PC-9 (cell line): ENCODE measurements around the gene NCK1. TPM values are rescaled to one million over a fixed set of nuclear protein-coding genes. Genes with fewer than 3 reads are reported as not detected.

Experiments used
- BruUV-seq: library from RNA; stranded (reverse); fragments of 400-500 nt; replicated peaks from 2 replicates; lab custom pipeline; 2021; lab: Mats Ljungman, UMichigan
- CTCF ChIA-PET: fragments of 300-600 bp; sonication (Branson Sonifier 250); formaldehyde crosslinking; loops from one replicate; lab custom pipeline; 2022; ENCODE audit warnings: antibody characterized with exemption; lab: Charles Lee
- POLR2A ChIA-PET: fragments of 300-600 bp; sonication (Branson Sonifier 250); formaldehyde crosslinking; loops from one replicate; lab custom pipeline; 2022; ENCODE audit warnings: antibody characterized with exemption; ENCODE audit not compliant: unreplicated experiment; lab: Charles Lee
- DNase-seq, 2 experiments: peaks; one replicate each; pipeline versions ENCODE4 v3.0.0 to v3.0.0-alpha.2; 2015 to 2022; ENCODE audit warnings: mixed read lengths in 1 of 2
- H2AFZ ChIP-seq: fragments of 200-600 bp; sonication (generic); 2 replicates; pipeline ENCODE4 v1.8.1; 2017; ENCODE audit warnings: antibody characterized with exemption
- H3F3A ChIP-seq: fragments of 200-600 bp; sonication (generic); 2 replicates; pipeline ENCODE4 v1.8.1; 2017; ENCODE audit warnings: antibody characterized with exemption, mild to moderate bottlenecking, low read depth; ENCODE audit not compliant: insufficient read depth
- H3K27ac ChIP-seq: fragments of 200-600 bp; sonication (generic); 2 replicates; pipeline ENCODE4 v1.6.1; 2016; ENCODE audit warnings: mixed run types
- H3K27me3 ChIP-seq: fragments of 200-600 bp; sonication (generic); 2 replicates; pipeline ENCODE4 v1.6.1; 2016; ENCODE audit warnings: low read depth, mixed run types; ENCODE audit not compliant: insufficient read depth
- H3K36me3 ChIP-seq: fragments of 200-600 bp; sonication (generic); 2 replicates; pipeline ENCODE4 v1.6.1; 2016; ENCODE audit warnings: low read depth, mixed run types
- H3K4me1 ChIP-seq: fragments of 200-600 bp; sonication (generic); replicated peaks from 2 replicates; pipeline ENCODE4 v1.6.1; 2016; ENCODE audit warnings: mixed run types; ENCODE audit not compliant: insufficient read depth
- H3K4me2 ChIP-seq: fragments of 200-600 bp; sonication (generic); 2 replicates; pipeline ENCODE4 v1.6.1; 2017; ENCODE audit warnings: mixed run types
- H3K4me3 ChIP-seq: fragments of 200-600 bp; sonication (generic); 2 replicates; pipeline ENCODE4 v1.6.1; 2016; ENCODE audit warnings: mixed run types
- H3K79me2 ChIP-seq: fragments of 200-600 bp; sonication (generic); 2 replicates; pipeline ENCODE4 v1.6.1; 2017; ENCODE audit warnings: low read depth, mixed run types
- H3K9me2 ChIP-seq: fragments of 200-600 bp; sonication (generic); 2 replicates; pipeline ENCODE4 v1.8.1; 2017; ENCODE audit warnings: mild to moderate bottlenecking; ENCODE audit not compliant: insufficient read depth
- H3K9me3 ChIP-seq: fragments of 200-600 bp; sonication (generic); 2 replicates; pipeline ENCODE4 v1.8.1; 2016; ENCODE audit warnings: low read depth; ENCODE audit not compliant: insufficient read depth
- H4K20me1 ChIP-seq: fragments of 200-600 bp; sonication (generic); 2 replicates; pipeline ENCODE4 v1.8.1; 2017; ENCODE audit not compliant: insufficient read depth
- EZH2 ChIP-seq: fragments of 200-600 bp; sonication (generic); IDR thresholded peaks from 2 replicates; pipeline ENCODE4 v1.8.0; 2017; ENCODE audit warnings: antibody characterized with exemption, low read depth
- intact Hi-C: fragments of 100-400 bp; cut with micrococcal nuclease; formaldehyde crosslinking; loops from one replicate; pipeline ENCODE4 v1.10.0; 2022; ENCODE audit not compliant: unreplicated experiment
- total RNA-seq: library from RNA; stranded (reverse); gene quantifications from 2 replicates; pipeline ENCODE4 v1.2.3, GENCODE V29; 2021
- TF ChIP-seq, protein P1 (sequence below): fragments of 200-600 bp; sonication (generic); conservative IDR thresholded peaks from 2 replicates; pipeline ENCODE4 v1.6.1; 2017; ENCODE audit warnings: mixed run types, antibody characterized with exemption, mild to moderate bottlenecking, moderate library complexity

Gene NCK1
- total RNA-seq, 1 experiment from 2014 or later, result 42.7 TPM

DNA sequence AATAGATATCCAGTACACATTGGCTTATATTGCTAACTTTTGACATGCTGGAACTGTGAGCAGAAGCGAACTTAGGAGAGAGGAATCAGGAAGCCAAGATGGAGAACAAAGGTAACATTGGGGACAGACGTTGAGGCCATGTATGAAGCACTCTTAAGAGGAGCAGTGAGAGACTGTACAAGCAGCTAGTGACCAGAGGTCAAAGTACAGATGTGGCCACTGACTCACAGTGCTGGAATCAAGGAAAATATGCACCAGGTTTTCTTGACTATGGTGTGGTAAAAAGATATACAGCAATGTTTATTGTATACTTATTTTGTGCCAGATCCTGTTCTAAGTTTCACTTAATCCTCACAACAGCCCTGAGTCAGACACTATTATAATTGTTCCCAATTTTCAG lies 93.8 kb downstream of the NCK1 start:
- H3K4me2 ChIP-seq, result peak overlapping the region; percentile 62
- intact Hi-C loops, result loop anchor here (5.0 kb wide), 3 partner anchors 94 to 329 kb away; partner anchors contain the start of genes NCK1 and STAG1
- H3K4me1 ChIP-seq, result peaks cover 73% of the 10 kb centered on the region
- H3K4me3 ChIP-seq, result peak overlapping the region; percentile 8; the same call in 1 of the 2 replicates
- H3K27ac ChIP-seq, result peak overlapping the region; percentile 86
- no peaks in the 10 kb centered on the region for H3K9me2 ChIP-seq
- peak; percentile 57 to 92 for DNase-seq
- peaks cover 50% of the 10 kb centered on the region for H3F3A ChIP-seq
- TF ChIP-seq, protein P1, sequence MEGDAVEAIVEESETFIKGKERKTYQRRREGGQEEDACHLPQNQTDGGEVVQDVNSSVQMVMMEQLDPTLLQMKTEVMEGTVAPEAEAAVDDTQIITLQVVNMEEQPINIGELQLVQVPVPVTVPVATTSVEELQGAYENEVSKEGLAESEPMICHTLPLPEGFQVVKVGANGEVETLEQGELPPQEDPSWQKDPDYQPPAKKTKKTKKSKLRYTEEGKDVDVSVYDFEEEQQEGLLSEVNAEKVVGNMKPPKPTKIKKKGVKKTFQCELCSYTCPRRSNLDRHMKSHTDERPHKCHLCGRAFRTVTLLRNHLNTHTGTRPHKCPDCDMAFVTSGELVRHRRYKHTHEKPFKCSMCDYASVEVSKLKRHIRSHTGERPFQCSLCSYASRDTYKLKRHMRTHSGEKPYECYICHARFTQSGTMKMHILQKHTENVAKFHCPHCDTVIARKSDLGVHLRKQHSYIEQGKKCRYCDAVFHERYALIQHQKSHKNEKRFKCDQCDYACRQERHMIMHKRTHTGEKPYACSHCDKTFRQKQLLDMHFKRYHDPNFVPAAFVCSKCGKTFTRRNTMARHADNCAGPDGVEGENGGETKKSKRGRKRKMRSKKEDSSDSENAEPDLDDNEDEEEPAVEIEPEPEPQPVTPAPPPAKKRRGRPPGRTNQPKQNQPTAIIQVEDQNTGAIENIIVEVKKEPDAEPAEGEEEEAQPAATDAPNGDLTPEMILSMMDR, result no peak
- TF ChIP-seq EZH2, result no peak
- no peak overlapping the region for H2AFZ ChIP-seq
- H4K20me1 ChIP-seq, result no peaks in the 10 kb centered on the region
- no peaks in the 10 kb centered on the region; the same call in 1 of the 2 replicates for H3K79me2 ChIP-seq
- no peaks in the 10 kb centered on the region for H3K27me3 ChIP-seq
- ChIA-PET CTCF (interaction anchor here (1.0 to 1.6 kb wide), 3 partner anchors 58 to 203 kb away, joined by 3 to 7 read pairs (median 5); partner anchors contain the start of genes NCK1 and STAG1), POLR2A (interaction anchor here (0.7 to 0.8 kb wide), 2 partner anchors 8 to 94 kb away, joined by 3 to 4 read pairs; partner anchors contain the start of gene NCK1)
- no peaks in the 10 kb centered on the region for H3K9me3 ChIP-seq
- BruUV-seq, result no TSS peak
- H3K36me3 ChIP-seq, result 0 out of 2 replicates have a peak, but pooled peaks cover 4% of the 10 kb centered on the region

DNA sequence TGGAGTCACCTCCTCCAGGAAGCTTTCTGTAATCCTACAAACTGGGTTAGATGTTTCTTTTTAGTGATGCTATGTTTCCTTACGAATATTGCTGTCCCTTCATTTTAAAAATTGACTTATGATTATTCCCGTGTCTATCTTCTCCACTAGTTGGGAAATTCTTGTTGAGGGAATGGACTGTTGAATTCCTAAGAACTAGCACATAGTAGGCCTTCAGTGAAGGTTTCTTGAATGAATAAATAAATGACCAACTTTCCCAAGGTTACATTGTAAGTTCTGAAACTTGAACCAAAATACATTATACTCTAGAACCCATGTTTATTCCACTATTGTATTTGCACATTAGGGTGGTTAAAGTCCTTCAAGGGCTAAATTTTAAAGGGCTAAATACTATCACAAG lies 95.0 kb downstream of the NCK1 start:
- Histone ChIP-seq H3K4me2 (peak overlapping the region; percentile 62; the same call in 1 of the 2 replicates), H3K27me3 (no peaks in the 10 kb centered on the region), H3K4me1 (peaks cover 80% of the 10 kb centered on the region), H3F3A (peaks cover 56% of the 10 kb centered on the region), H2AFZ (no peak overlapping the region), H3K36me3 (0 out of 2 replicates have a peak, but pooled peaks cover 4% of the 10 kb centered on the region), H3K9me2 (no peaks in the 10 kb centered on the region), H3K4me3 (no peak overlapping the region), H3K79me2 (no peaks in the 10 kb centered on the region; the same call in 1 of the 2 replicates), H4K20me1 (no peaks in the 10 kb centered on the region), H3K9me3 (no peaks in the 10 kb centered on the region), H3K27ac (peak overlapping the region; percentile 86)
- TF ChIP-seq, protein P1, result no peak
- no peak for TF ChIP-seq EZH2
- ChIA-PET POLR2A (interaction anchor here (0.6 kb wide), 1 partner anchor 15 kb away, joined by 3 read pairs; no protein-coding TSS in a partner anchor), CTCF (interaction anchor here (0.6 to 1.3 kb wide), 2 partner anchors 95 to 904 kb away, joined by 5 read pairs; partner anchors contain the start of gene NCK1)
- BruUV-seq, result no TSS peak
- intact Hi-C loops, result loop anchor here (5.0 kb wide), 3 partner anchors 95 to 330 kb away; partner anchors contain the start of genes NCK1 and STAG1
- no peak for DNase-seq

DNA sequence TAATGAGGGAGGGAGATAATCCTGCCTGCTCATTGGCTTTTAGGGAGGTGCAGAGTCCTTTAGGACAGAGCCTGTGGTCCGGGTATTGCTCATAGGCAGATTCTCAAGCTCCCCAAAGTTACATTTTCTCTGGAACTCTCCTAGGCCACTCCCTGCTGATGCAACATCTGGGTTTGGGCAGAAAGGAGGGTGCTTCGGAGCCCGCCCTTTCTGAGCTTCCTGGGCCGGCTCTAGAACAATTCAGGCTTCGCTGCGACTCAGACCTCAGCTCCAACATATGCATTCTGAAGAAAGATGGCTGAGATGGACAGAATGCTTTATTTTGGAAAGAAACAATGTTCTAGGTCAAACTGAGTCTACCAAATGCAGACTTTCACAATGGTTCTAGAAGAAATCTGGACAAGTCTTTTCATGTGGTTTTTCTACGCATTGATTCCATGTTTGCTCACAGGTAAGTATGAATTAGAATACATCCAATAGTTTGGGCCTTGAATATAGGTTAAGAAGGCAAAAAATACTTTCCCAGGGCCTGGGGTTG lies 95.8 kb downstream of the NCK1 start, which contains the start of gene IL20RB:
IL20RB (plus strand) TSS at position 233 of the 538 bp plus-strand sequence; CDS start at position 364, 131 bp downstream.
- no peak for TF ChIP-seq EZH2
- TF ChIP-seq, protein P1, result no peak
- peak in 1 of 2 experiments; percentile 7 for DNase-seq
- no peaks in the 10 kb centered on the region for H4K20me1 ChIP-seq
- peaks cover 77% of the 10 kb centered on the region for H3K4me1 ChIP-seq
- no peak within 1 kb of the TSS for H3K4me3 ChIP-seq
- H3K36me3 ChIP-seq, result 0 out of 2 replicates have a peak, but pooled peaks cover 4% of the 10 kb centered on the region
- POLR2A ChIA-PET, result interaction anchor here (0.6 kb wide), 2 partner anchors 14 to 1011 kb away, joined by 3 to 6 read pairs; no protein-coding TSS in a partner anchor
- CTCF ChIA-PET, result interaction anchor here (0.6 kb wide), 1 partner anchor 905 kb away, joined by 5 read pairs; no protein-coding TSS in a partner anchor
- H3K27ac ChIP-seq, result peak within 1 kb of the TSS; percentile 86
- no peaks in the 10 kb centered on the region for H3K9me2 ChIP-seq
- H3F3A ChIP-seq, result peaks cover 58% of the 10 kb centered on the region
- H3K4me2 ChIP-seq, result peak within 1 kb of the TSS; percentile 62; the same call in 1 of the 2 replicates
- no peaks in the 10 kb centered on the region for H3K79me2 ChIP-seq
- no TSS peak for BruUV-seq
- no peaks in the 10 kb centered on the region for H3K27me3 ChIP-seq
- intact Hi-C loops, result loop anchor here (5.0 kb wide), 3 partner anchors 96 to 331 kb away; partner anchors contain the start of genes NCK1 and STAG1
- no peaks in the 10 kb centered on the region for H3K9me3 ChIP-seq
- no peak within 1 kb of the TSS for H2AFZ ChIP-seq
